ENCODE data around the gene KATNAL2. TPM values are rescaled to one million over a fixed set of nuclear protein-coding genes. Genes with fewer than 3 reads are reported as not detected.

Gene KATNAL2
- polyA plus RNA-seq, 10 donors = 3.6 to 11.0 (median 5.9) TPM

DNA sequence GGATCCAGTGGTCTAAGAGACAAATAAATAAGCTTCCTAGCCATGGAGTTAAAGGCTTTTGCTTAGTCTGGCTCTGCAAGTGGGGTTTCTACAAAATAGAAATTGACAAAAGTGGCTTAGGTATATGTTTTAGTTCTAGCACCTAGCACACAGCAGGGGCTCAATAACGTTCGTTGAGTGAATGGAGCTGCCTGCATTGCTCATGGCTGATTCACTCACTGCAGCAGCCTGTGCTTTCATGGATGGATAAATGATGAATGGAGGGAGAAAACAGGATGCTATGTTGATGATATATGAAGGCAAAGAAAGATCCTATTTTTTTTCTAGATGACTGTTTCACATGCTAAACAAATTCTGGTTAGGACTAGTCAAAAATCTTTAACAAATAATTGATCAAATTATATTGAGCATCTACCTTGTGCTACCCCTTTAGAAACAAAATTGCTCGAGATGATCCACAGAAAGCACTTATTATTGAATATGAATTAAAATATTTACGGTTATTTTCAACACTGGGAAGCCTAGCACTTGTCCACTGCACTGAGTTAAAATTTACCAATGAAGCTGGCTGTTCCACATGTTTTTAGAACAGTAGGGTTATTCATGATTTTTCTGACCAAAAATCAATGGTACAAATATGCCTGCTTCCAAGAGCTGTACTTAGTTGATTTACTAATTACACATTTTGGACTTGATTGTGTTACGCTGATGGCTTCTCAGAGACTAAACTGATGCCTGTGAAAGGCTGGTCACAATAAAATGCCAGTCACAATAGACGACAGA is 193.3 kb downstream of the KATNAL2 start:
- DNase-seq = no peak

- DNase-seq = peak in 2 of 3 donors; percentile 6 to 10
These were observed 196.6 kb downstream of the KATNAL2 start for GRCh38 chr18:47113796-47114540.

DNA sequence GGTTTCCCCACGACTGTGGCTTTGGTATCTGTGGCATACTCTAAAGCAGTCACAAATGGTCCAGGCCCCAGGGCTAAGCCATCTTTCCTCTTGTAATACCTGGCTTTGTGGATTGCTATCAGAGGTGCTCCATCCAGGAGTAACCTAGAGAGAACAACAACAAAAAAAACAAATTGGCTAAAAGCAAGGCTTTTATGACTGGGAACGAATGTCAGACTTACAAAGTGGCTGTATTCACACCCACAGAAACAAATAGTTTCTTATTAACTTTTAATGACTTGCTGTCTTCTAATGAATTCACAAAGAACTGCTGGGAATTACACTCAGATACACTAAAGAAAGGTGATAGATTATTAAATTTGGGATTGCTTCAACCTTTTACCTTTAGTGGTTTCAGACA is 197.8 kb downstream of the KATNAL2 start:
- no peak for DNase-seq

- peak in 1 of 3 donors; percentile 8 for DNase-seq
These were observed 201.6 kb downstream of the KATNAL2 start for GRCh38 chr18:47118981-47119380.

- DNase-seq = no peak
These were observed 203.0 kb downstream of the KATNAL2 start for GRCh38 chr18:47120428-47120827.

DNA sequence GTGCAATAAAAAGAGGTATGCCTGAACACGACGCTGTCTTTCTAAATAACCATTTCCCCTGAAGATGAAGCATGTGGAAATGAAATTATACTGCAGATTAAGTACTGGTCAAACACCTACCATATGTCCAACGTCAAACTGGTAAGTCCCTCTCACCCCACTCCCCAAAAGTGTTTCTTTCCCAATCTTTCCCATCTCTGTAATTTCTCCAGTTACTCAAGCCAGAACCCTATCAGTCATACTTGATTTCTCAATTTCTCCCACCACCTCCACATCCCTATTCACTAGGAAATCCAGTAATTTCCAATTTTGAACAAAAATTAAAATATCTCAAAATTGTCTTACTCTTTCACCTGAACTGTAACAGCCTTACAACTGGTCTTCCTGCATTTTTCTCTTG is 203.7 kb downstream of the KATNAL2 start:
- no peak for DNase-seq

DNA sequence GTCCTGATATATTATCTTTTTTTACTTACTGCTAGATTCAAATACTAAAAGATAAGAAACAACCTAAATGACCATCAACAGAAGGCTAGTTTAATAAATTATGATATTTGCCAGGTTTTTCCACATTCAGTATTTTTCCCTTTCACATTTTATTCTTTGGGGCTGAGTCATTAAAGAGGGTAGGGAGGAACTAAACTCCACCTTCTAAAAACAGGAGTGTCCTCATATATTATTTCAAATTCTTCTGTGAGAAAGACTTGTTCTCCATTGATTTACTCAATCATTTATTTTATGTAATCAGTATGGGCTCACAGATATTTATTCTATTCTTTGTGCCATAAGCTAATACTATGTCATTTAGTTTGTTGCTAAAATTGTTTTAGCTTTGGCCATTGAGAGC is 223.9 kb downstream of the KATNAL2 start:
- DNase-seq = no peak

DNA sequence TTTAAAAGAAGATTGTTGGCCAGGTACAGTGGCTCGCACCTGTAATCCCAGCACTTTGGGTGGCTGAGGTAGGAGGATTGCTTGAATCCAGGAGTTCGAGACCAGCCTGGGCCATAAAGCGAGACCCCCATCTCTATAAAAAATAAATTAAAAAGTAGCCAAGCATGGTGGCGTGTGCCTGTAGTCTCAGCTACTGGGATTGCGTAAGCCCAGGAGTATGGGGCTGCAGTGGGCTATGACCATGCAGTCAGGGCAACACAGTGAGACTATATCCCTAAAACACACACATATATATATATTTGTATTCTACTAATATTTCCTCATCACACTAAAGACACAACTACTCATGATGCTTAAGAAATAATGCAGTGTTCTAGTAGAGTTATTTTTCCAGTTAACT is 225.8 kb downstream of the KATNAL2 start:
- DNase-seq = no peak

DNA sequence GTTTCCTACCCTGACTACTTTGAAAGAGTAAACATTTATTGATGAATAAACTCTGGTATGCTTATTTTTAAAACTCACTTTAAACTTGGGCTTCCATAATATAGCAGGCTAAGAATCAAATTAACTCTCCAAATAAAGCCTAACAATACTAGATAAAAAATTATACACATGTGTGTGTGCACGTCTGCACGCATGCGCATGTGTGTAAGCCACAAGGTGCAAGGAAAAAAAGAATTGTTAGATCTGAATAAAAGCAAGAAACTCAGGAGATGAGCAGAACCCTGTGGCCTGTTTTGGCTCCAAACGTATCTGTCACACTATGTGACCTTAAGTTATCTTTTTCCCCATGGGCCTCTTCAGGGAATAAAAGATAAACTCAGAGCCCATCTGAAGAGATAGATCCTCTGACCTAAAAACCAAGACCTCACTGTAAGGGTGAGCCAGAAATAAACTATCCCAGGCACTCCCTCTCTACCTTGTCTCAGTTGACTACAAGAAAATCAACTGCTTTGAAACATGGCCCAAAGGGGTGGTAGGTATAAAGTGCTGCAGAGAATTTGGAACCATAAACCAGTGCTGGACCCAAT is 226.6 kb downstream of the KATNAL2 start:
- DNase-seq = no peak

- no peak for DNase-seq
These were observed 228.8 kb downstream of the KATNAL2 start for GRCh38 chr18:47146206-47146605.

DNA sequence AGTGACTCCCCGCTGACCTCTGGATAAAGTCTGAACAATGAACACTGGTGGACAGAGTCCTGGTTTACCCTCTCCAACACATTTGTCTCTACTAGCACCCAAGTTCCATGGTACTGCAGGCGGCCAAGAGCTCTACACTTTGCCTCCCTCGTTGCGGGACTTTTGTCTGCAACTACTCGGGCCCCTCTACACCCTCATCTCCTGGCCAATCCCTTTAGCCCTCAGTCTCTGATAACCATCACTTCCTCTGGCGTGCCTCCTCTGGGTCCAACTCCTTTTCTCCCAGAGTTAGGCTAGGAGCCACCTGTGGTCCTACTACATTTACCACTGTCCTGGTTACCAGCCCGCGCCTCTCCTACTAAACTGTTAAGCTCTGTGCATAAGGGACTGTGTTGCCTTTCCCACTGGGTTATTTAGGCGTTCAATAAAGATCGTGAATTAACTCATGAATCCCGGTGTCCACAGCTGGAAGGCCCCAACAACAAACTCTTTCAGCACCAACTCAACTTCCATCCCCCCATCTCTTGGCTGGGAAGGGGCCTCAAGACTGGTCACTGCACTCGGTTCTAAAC is 232.1 kb downstream of the KATNAL2 start:
- DNase-seq = peak in 1 of 3 donors; percentile 4

DNA sequence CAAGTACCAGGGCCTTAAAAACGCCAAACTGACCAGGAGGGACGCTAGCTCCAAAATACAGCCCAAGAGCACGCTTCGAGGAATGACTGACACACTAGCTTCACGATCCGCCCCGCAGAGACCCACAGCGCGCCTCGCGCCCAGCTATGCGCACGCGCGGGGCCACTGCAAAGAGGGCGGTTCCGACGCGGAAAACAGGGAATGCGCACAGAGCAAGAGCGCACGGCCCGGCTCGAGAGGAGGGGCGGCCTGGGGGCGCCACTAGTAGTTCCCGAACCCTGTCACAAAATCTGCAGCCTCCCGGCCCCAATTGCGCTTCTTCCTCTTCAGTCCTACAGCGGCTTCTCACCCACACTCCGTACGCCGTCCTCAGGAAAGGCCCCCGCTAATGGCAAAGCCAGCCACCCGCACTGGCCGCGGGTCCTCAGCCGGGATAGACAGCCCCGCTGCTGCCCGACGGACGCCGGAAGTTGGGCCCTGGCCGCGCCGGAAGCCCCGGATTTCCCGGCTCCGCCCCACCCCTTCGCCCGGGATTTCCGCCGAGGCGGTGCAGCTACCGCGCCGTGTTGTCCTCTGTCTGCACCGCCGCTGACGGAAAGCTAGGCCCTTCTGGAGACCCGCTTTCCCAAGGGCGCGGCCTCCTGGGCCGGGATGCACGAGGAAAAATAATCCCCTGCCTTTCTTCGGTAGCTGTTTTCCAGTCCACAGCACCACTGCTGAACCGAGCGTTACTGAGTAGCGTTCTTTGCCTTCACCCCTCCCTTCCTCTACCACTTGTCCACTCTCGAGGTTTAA is 232.8 kb downstream of the KATNAL2 start, which contains the start of gene HDHD2:
Gene HDHD2 (minus strand): TSS at position 472 of the 795 bp plus-strand sequence. CDS start 14,061 bp downstream, outside the sequence.
- DNase-seq = peak; percentile 79 to 97 (median 93)

- DNase-seq = no peak
These were observed 233.5 kb downstream of the KATNAL2 start for GRCh38 chr18:47150824-47151366.

DNA sequence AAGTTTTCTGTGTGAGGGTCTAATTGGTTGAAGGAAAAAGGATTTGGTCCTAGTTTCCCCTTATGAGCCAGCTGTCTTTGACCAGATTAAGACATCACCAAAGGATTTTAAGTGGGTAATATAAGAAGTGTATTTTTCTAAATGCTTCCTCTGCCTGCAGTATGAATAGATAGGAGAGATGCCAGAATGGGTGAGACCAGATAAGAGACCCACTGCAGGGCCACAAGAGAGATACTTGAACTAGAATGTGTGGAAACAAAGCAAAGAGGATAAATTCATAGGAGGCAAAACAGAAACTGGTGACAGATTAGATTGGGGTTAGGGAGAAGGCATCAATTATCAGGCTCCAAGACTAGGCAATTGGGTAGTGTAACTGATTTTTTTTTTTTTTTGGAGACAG is 234.0 kb downstream of the KATNAL2 start:
- DNase-seq = no peak

Other genes with a start within 250 kb of the KATNAL2 start
- 1 to 10 TPM; 3.4 to 7.6 (median 6.4) TPM for gene ST8SIA5, start 160.5 kb upstream of the KATNAL2 start, polyA plus RNA-seq (ENCODE audit: insufficient read length in 10 of 10)
- gene PIAS2, start 95 bp upstream of the KATNAL2 start, polyA plus RNA-seq (ENCODE audit: insufficient read length in 10 of 10) = 10 to 100 TPM; 18.3 to 31.7 (median 24.4) TPM
- under 1 TPM in 2 of 10 donors, not detected in 8; 0.05 to 0.22 TPM for gene ELOA2, start 118.0 kb downstream of the KATNAL2 start, polyA plus RNA-seq (ENCODE audit: insufficient read length in 10 of 10)
- gene HDHD2, start 232.9 kb downstream of the KATNAL2 start, polyA plus RNA-seq (ENCODE audit: insufficient read length in 10 of 10) = 10 to 100 TPM; 17.4 to 30.2 (median 24.0) TPM